GM18867 (cell line): ENCODE data around the gene PDE2A.

Source experiments
- ATAC-seq: cut with Tn5 transposase; IDR thresholded peaks from one replicate; pipeline ENCODE4 v1.9.1; 2021; ENCODE audit warnings: mild to moderate bottlenecking, moderate library complexity; ENCODE audit not compliant: unreplicated experiment

PDE2A gene

DNA sequence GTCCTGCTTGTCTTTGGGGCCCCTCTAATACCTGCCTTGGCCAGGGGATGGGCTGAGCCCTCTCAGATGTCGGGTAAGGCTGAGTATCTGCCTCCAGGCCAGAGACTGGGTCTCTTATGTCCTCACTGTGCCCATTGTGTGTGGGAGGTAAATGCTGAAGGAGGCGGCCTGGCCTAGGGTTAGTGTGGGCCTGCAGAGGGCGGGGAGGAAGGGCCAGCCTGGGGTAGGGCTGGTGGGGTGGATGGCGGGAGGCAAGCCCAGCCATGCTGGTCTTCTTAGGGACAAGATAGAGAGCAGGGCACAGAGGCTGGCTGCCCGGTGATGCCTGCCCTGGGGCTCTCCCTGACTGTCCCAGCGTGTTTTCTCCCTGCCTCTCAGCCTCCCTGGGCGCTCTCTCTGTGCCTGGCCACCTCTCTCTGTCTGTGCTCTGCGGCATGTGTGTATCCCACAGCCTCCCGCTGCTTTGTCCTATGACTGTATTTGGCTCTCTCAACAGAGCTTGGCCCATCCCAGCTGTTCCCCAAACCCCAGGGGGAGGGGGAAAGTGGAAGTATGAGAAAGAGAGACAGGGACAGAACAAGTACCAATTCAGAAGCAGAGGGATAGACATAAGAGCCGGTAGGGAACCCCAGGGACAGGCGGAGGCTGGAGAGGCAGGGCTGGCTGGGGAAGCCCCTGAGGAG, 57.0 kb downstream of the PDE2A start:
- ATAC-seq, result no peak

DNA sequence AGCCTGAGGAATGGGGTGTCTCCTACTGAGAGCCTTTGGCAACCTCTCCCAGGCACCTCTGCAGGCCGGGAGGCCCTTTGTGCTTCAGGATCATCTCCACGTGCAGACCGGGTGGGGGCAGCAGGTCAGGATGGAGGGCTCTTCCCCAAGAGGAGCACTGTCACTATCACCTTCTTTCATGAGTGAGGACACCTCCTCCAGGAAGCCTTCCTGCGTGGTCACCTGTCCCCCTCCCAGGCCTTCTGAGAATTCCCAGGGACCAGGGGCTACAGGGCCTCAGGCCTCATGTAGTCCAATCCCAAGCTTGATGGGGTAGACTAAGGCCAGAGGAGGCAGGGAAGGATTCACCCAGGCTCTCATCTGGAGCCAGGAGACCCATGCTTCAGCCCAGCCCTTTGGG, 57.6 kb downstream of the PDE2A start:
- no peak for ATAC-seq

DNA sequence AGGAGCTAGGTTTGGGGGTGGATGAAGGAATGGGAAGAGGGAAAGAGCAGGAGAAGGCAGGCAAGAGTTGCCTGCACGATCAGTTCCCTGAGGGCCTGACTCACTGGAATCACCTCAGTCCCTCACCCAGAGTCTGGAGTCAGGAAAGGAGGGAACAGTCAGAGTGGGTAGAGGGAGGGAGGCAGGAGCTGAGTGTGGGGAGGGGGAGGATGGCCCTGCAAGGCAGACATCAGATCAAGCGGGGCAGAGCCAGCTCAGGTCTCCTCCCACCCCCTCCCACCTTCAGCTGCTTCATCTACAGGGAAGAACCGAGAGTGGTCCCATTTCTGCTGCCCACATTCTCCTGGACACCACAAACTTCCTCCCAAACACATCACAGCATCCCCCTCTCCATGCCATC, 58.9 kb downstream of the PDE2A start:
- no peak for ATAC-seq

- no peak for ATAC-seq
Measured at GRCh38 chr11:72614381-72614780, 59.8 kb downstream of the PDE2A start.

- ATAC-seq, result peak; percentile 71
Measured at GRCh38 chr11:72613977-72614376, 60.2 kb downstream of the PDE2A start.

DNA sequence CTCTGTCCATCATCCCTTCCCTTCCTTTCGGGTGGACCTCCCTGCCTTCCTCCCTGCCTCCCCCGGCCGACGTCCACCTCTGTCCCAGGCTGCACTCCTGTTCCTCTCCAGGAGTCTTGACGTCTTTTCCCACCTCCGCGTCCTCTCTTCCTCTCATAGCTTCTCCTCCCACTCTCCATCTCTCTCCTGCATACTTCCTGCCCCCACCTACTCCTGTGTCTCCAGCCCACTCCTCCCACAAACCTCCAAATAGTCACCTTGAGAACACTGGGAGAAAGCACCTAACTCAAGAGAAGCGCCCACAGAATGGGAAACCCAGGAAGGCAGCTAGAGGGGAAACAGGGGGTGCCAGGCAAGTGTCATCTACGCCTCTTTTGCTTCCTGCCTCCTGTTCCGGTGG, 60.8 kb downstream of the PDE2A start:
- no peak for ATAC-seq

DNA sequence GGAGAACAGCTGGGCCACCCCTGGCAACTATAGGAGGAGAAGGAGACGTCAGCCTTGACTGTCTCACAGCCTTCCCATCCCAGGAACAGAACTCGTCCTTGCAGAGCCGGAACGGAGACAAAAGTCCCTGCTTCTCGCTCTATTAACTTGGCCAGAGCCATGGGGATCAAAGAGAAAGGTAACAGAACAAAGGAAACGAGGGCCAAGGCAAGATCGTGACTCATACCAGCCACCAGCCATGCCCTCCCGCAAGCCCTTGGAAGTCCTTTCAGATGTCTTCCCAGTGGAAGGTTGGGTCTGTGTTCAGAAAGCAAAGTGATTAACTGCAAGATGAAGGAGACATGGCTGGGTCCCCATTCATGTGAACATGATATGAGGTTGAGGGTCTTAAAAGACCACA, 64.7 kb downstream of the PDE2A start:
- no peak for ATAC-seq

- no peak for ATAC-seq
Measured at GRCh38 chr11:72609045-72609444, 65.2 kb downstream of the PDE2A start.

DNA sequence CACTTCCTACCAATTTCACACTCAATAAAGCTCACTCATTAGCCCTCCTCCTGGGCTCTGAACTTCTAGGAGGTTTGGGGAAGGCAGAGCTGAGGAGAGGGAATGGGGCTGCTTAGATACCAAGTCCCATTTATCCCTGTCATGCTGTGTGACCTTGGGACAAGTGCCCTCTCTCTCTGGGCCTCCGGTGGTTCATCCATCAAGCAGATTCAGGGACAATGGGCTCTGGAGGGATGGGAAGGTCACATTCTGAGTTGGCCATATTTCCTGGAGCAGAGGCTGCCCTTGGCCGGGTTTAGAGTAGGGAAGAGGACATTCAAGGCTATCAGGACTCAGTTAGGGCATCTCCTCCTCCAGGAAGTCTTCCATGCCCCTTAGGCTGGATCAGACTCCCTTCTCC, 66.7 kb downstream of the PDE2A start:
- no peak for ATAC-seq

GRCh38 chr11:72606748-72607468, 67.3 kb downstream of the PDE2A start:
- no peak for ATAC-seq

DNA sequence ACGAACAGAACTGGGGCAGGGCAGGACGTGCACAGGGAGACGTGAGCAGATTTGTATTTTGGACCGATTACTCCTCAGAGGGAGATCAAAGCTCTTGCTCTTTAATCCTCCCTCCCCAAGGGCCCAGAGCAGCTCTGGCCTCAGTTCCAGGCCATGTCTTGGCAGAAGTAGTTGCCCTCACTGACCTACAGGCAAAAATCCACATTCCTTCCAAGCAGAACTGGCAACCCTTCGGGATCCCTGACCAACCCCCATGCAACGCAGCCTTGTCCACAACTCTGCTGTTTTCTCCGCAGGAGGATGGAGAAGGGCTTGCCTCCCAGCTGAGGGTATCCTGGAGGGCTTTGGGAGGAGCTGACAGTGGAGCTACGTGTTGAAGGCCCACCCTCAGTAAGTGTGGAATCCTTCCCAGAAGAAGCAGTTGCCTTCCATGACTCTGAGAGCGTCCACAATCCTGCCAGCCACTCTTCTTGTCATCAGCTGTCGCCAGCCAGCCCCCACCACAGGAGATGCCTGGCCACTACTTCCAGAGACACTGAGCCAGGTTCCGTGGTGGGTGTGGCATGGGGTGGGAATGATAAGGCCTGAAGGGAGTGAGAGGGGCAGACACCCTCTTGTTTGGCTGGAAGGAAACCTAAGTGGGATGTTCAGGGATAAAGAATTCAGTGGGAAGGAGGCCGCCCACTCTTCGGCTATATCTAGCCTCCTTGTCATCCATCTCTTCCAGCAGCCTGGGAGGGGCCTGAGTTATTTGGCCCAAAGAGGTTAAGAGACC, 68.1 kb downstream of the PDE2A start:
- no peak for ATAC-seq

- no peak for ATAC-seq
Measured at GRCh38 chr11:72604256-72604655, 70.0 kb downstream of the PDE2A start.

GRCh38 chr11:72602250-72602904, 71.8 kb downstream of the PDE2A start:
- ATAC-seq, result no peak

DNA sequence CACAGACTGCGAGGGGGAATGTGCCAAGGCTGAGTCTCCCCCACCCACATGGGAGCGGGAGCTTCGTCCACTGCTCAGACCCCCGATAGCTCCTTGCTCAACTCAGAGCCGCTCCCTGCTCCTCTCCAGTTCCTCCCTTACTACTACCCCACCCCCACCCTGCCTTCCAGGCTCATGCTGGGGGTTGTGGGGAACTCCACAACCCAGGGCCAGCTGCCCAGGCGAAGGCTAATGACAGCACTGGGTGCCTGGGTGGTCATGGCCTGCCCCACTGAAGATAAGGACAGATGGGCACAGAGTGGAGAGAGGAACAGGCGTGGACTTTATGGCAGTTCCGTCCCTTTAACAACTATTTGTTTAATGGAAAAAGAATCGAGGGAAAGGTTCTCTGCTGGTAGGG, 73.7 kb downstream of the PDE2A start:
- ATAC-seq, result no peak

DNA sequence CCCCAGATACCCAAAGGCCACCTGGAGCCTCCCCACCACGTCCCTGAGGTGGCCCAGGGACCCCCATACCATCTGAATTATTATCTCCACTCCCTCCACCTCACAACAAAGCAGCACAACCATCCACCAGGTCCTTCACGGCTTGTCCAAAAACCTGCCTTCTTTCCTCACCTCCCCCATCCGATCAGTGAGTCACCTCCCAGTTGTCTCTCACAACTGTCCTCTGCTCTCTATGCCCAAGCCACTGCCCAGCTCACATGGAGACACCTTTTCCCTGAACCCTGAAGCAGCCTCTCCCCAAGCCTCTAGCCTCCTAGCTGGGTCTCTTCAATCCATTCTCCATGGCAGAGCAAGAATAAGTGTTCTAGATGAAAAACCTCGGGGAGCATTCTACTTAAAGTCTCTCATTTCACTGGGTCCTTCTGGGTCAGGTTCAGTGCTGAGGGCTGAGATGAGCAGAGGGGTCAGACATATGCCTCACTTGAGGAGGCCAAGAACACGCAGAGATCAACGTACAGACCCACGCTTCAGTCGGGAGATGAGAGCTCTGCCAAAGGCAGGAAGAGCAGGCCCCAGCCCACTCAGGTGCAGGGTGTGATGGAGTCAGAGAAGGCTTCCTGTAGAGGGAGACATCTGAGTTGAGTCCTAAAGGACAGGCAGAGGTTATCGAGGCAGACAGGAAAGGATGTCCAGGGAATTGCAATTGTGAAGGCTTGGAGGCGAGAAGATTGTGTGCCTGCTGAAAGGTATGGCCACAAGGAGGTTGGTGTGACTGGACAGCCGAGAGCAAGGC, 74.7 kb downstream of the PDE2A start:
- ATAC-seq, result no peak

GRCh38 chr11:72598906-72599305, 75.3 kb downstream of the PDE2A start:
- no peak for ATAC-seq

DNA sequence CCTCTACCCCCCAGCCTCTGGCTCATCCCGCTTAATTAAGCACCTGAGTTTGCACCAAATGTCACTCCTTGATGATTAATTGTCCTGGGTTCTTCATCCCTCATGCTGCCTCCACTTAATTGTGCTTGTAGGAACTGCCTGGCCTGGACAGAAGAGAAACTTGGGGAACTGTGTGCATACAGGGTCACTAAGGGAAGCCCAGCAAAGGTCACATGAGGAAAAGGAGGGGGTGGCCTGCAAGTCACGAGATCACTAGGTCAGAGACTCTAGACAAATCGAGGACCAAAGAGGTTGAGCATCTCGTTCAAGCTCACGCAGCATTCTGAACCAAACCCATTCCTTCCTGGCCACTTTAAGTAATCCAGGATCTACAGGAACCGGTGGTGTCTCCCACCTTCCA, 75.8 kb downstream of the PDE2A start:
- ATAC-seq, result no peak

DNA sequence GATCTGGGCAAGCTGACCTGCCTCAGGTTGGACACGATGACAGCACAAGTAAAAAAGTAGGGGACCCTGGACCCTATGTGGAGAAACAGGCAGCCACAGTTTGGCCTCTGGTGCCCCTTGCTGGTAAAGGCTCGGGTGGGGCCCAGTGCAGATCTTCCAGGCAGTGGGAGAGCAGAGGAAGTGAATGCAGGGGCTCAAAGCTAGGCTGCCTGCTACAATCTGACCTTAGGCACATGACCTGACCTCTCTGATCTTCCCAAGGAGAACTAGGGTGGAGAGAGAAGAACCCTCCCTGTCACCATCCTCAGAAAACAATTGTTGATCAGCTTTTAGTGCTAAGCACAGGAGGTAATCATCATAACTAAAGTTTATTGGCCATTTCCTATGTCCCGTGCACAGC, 76.5 kb downstream of the PDE2A start:
- no peak for ATAC-seq

DNA sequence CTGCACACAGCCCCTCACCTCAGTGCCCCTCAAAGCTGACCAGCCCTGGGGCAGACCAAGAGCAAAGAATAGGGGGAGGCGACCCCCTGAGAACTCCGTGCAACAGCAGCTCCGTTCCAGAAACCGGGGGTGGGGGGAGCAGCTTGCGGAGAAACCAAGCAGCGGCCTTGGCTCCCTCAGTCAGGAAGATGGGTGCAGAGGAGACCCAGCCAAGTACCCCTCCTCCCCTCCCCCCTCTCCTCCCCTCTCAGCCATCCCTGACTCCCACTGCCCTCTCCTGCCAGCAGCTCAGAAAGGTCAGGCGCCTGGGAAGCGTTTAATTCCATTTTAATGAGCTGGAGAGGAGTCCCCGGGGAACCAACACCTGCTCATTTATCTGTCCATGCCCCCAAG, 78.9 kb downstream of the PDE2A start:
- ATAC-seq, result no peak

- ATAC-seq, result no peak
Measured at GRCh38 chr11:72594493-72595291, 79.5 kb downstream of the PDE2A start.
